ENCODE results near the gene SMIM8. TPM values are rescaled to one million over a fixed set of nuclear protein-coding genes. Genes with fewer than 3 reads are reported as not detected.

The SMIM8 gene
- total and polyA plus RNA-seq, 2 donors from 2014 or later: 10.5 to 14.6 TPM

DNA sequence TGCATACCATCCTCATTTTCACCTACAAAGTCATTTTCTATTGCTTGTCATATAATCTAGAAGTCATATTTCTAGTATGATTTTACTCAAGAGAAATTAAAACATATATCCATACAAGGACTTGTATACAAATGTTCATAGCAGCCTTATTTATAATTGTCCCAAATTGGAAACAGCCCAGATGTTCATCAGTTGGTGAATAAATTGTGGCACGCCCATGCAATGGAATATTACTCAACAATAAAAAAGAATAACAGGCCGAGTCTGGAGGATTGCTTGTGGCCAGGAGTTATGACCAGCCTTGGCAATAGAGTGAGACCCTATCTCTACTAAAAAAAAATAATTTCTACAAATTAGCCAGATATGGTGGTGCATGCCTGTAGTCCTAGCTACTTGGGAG lies 51.0 kb downstream of the SMIM8 start:
- Histone ChIP-seq H3K9me3 (ENCODE audit: control insufficient read depth in 2 of 3, insufficient read depth in 1 of 3, low read length in 3 of 3) (no peaks in the 10 kb centered on the region), H3K27ac (ENCODE audit: low read depth in 2 of 2, low read length in 2 of 2) (no peak overlapping the region), H3K4me1 (ENCODE audit: control insufficient read depth in 2 of 3, insufficient read depth in 2 of 3, low read depth in 1 of 3, low read length in 3 of 3) (no peaks in the 10 kb centered on the region), H3K36me3 (ENCODE audit: control insufficient read depth in 2 of 3, insufficient read depth in 3 of 3, low read length in 3 of 3) (no peaks in the 10 kb centered on the region), H3K4me3 (ENCODE audit: low read length in 3 of 3) (no peak overlapping the region), H3K27me3 (ENCODE audit: control insufficient read depth, insufficient read depth, low read length) (no peaks in the 10 kb centered on the region), H3K9ac (ENCODE audit: low read length in 3 of 3) (no peak overlapping the region)
- intact Hi-C loops (cut with DNase I): no loop called here
- TF ChIP-seq, protein P1, sequence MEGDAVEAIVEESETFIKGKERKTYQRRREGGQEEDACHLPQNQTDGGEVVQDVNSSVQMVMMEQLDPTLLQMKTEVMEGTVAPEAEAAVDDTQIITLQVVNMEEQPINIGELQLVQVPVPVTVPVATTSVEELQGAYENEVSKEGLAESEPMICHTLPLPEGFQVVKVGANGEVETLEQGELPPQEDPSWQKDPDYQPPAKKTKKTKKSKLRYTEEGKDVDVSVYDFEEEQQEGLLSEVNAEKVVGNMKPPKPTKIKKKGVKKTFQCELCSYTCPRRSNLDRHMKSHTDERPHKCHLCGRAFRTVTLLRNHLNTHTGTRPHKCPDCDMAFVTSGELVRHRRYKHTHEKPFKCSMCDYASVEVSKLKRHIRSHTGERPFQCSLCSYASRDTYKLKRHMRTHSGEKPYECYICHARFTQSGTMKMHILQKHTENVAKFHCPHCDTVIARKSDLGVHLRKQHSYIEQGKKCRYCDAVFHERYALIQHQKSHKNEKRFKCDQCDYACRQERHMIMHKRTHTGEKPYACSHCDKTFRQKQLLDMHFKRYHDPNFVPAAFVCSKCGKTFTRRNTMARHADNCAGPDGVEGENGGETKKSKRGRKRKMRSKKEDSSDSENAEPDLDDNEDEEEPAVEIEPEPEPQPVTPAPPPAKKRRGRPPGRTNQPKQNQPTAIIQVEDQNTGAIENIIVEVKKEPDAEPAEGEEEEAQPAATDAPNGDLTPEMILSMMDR (IDR thresholded peaks at IDR 0.05; ENCODE audit: borderline replicate concordance, extremely low read depth, insufficient read depth): no peak
- DNase-seq: no peak
- no peak for FAIRE-seq

DNA sequence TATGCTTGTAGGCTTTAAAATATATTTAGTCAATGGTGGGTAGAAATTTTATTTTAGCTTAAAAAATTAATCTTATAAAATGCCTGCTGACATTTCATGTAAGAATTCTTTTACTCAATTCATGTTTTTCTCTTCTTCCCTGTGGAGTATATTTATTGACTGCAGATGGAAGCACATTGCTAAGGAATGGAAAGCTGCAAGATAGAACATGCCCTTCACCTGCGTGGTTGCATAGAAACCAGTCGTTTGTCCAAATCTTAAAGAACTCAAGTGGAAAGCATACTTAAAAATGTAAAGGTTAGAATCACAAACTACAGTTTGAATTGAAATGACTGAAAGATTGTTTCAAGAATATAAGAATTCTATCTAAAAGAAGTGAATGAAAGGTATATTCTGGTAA lies 52.9 kb downstream of the SMIM8 start:
- FAIRE-seq (no peak), DNase-seq (no peak)
- intact Hi-C loops (cut with DNase I): no loop called here
- H3K27me3 ChIP-seq (ENCODE audit: control insufficient read depth, insufficient read depth, low read length): no peaks in the 10 kb centered on the region
- H3K9me3 ChIP-seq (ENCODE audit: control insufficient read depth in 2 of 3, insufficient read depth in 1 of 3, low read length in 3 of 3): no peaks in the 10 kb centered on the region
- no peak overlapping the region for H3K9ac ChIP-seq (ENCODE audit: low read length in 3 of 3)
- H3K4me3 ChIP-seq (ENCODE audit: low read length in 3 of 3): no peak overlapping the region
- H3K27ac ChIP-seq (ENCODE audit: low read depth in 2 of 2, low read length in 2 of 2): no peak overlapping the region
- no peaks in the 10 kb centered on the region for H3K36me3 ChIP-seq (ENCODE audit: control insufficient read depth in 2 of 3, insufficient read depth in 3 of 3, low read length in 3 of 3)
- no peaks in the 10 kb centered on the region for H3K4me1 ChIP-seq (ENCODE audit: control insufficient read depth in 2 of 3, insufficient read depth in 2 of 3, low read depth in 1 of 3, low read length in 3 of 3)
- TF ChIP-seq, protein P1 (IDR thresholded peaks at IDR 0.05; ENCODE audit: borderline replicate concordance, extremely low read depth, insufficient read depth): no peak

DNA sequence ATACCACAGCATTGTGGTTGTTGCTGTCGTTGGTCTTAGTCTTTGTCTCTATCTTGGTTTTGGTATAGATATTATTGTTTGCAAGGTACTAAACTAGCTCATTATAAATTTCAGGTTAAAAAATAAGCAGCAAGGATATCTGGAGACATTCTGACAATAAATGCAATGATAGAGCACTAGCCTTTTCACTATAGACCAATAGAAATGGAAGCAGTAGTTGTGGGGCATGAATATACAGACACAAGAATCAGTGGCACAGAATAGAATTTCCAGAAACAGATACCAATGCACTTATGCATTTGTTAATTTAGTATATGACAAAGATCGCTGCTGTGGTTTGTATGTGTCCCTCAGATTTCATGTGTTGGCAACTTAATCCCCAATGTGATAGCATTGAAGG lies 54.3 kb downstream of the SMIM8 start:
- no peaks in the 10 kb centered on the region for H3K4me1 ChIP-seq (ENCODE audit: control insufficient read depth in 2 of 3, insufficient read depth in 2 of 3, low read depth in 1 of 3, low read length in 3 of 3)
- no peak overlapping the region for H3K9ac ChIP-seq (ENCODE audit: low read length in 3 of 3)
- TF ChIP-seq, protein P1 (IDR thresholded peaks at IDR 0.05; ENCODE audit: borderline replicate concordance, extremely low read depth, insufficient read depth): no peak
- H3K27ac ChIP-seq (ENCODE audit: low read depth in 2 of 2, low read length in 2 of 2): no peak overlapping the region
- no peaks in the 10 kb centered on the region for H3K36me3 ChIP-seq (ENCODE audit: control insufficient read depth in 2 of 3, insufficient read depth in 3 of 3, low read length in 3 of 3)
- FAIRE-seq (no peak), DNase-seq (no peak)
- intact Hi-C loops (cut with DNase I): no loop called here
- H3K9me3 ChIP-seq (ENCODE audit: control insufficient read depth in 2 of 3, insufficient read depth in 1 of 3, low read length in 3 of 3): no peaks in the 10 kb centered on the region
- no peaks in the 10 kb centered on the region for H3K27me3 ChIP-seq (ENCODE audit: control insufficient read depth, insufficient read depth, low read length)
- no peak overlapping the region for H3K4me3 ChIP-seq (ENCODE audit: low read length in 3 of 3)

DNA sequence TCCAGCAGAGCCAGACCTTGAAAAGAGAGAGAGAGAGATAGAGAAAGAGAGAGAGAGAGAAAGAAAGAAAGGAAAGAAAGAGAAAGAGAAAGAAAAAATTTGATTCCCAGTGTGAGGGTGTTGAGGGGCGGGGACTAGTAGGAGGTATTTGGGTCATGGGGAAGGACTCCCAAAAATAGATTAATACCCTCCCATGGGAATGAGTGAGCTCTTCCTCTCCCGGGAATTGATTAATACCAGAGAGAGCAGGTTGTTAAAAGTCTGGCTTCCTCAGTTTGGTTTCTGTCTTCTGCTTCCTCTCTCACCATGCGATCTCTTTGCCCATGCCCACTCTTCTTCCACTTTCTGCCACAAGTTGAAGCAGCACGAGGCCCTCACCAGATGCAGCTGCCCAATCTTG lies 56.6 kb downstream of the SMIM8 start:
- H3K27ac ChIP-seq (ENCODE audit: low read depth in 2 of 2, low read length in 2 of 2): no peak overlapping the region
- TF ChIP-seq, protein P1 (IDR thresholded peaks at IDR 0.05; ENCODE audit: borderline replicate concordance, extremely low read depth, insufficient read depth): no peak
- H3K36me3 ChIP-seq (ENCODE audit: control insufficient read depth in 2 of 3, insufficient read depth in 3 of 3, low read length in 3 of 3): no peaks in the 10 kb centered on the region
- no peak overlapping the region for H3K4me3 ChIP-seq (ENCODE audit: low read length in 3 of 3)
- no peaks in the 10 kb centered on the region for H3K9me3 ChIP-seq (ENCODE audit: control insufficient read depth in 2 of 3, insufficient read depth in 1 of 3, low read length in 3 of 3)
- no peaks in the 10 kb centered on the region for H3K4me1 ChIP-seq (ENCODE audit: control insufficient read depth in 2 of 3, insufficient read depth in 2 of 3, low read depth in 1 of 3, low read length in 3 of 3)
- H3K27me3 ChIP-seq (ENCODE audit: control insufficient read depth, insufficient read depth, low read length): no peaks in the 10 kb centered on the region
- H3K9ac ChIP-seq (ENCODE audit: low read length in 3 of 3): no peak overlapping the region
- DNase-seq: no peak
- FAIRE-seq: no peak
- intact Hi-C loops (cut with DNase I): no loop called here

Measured in kidney (tissue), 14 donors.